CD14-positive monocyte (primary cell): Measurements from ENCODE around the gene ALDOC. TPM values are rescaled to one million over a fixed set of nuclear protein-coding genes. Genes with fewer than 3 reads are reported as not detected.

Source experiments
- DNase-seq, 3 donors: peaks; one replicate each; pipeline ENCODE4 v3.0.0-alpha.2; 2011 to 2022
- H2AFZ ChIP-seq: 2 replicates; pipeline ENCODE4 v1.6.0; 2012; ENCODE audit warnings: mild to moderate bottlenecking, low read depth, low read length, inconsistent platforms; ENCODE audit not compliant: insufficient read depth, poor library complexity, severe bottlenecking
- H3K27ac ChIP-seq, 2 donors: 1 replicate in 1 of 2; 2 replicates in 1 of 2; pipeline ENCODE4 v1.5.1; 2012 to 2013; ENCODE audit warnings: low read length in 2 of 2, control low read depth in 1 of 2, inconsistent platforms in 1 of 2, low read depth in 1 of 2, mild to moderate bottlenecking in 1 of 2
- H3K27me3 ChIP-seq, 2 donors: one replicate each; pipeline versions ENCODE4 v1.6.0 to v1.6.1; 2011 to 2013; ENCODE audit warnings: low read length in 2 of 2; ENCODE audit not compliant: control insufficient read depth in 2 of 2, insufficient read depth in 2 of 2
- H3K36me3 ChIP-seq, 2 donors: replicated peaks in 1 of 2; 1 replicate in 1 of 2; 2 replicates in 1 of 2; pipeline versions ENCODE4 v1.5.1 to v1.6.1; 2012 to 2013; ENCODE audit warnings: low read length in 2 of 2, control low read depth in 1 of 2, inconsistent platforms in 1 of 2, mild to moderate bottlenecking in 1 of 2; ENCODE audit not compliant: insufficient read depth in 2 of 2, control insufficient read depth in 1 of 2
- H3K4me1 ChIP-seq, 2 donors: 1 replicate in 1 of 2; 2 replicates in 1 of 2; pipeline versions ENCODE4 v1.5.1 to v1.6.1; 2012 to 2013; ENCODE audit warnings: low read length in 2 of 2, control low read depth in 1 of 2, inconsistent platforms in 1 of 2, mild to moderate bottlenecking in 1 of 2, moderate library complexity in 1 of 2; ENCODE audit not compliant: insufficient read depth in 2 of 2, control insufficient read depth in 1 of 2
- H3K4me2 ChIP-seq: replicated peaks from 2 replicates; pipeline ENCODE3; 2012; ENCODE audit warnings: low read length, moderate library complexity, mild to moderate bottlenecking; ENCODE audit not compliant: poor library complexity, severe bottlenecking; ENCODE audit errors: extremely low read depth
- H3K4me3 ChIP-seq, 3 experiments: fragments of 200-600 bp in 1 of 3; sonication (generic) in 1 of 3; replicated peaks in 1 of 3; 1 replicate in 2 of 3; 2 replicates in 1 of 3; pipeline ENCODE4 v1.5.1; 2011 to 2013; ENCODE audit warnings: low read length in 3 of 3, mild to moderate bottlenecking in 3 of 3, control low read depth in 2 of 3, low read depth in 2 of 3, inconsistent platforms in 1 of 3, moderate library complexity in 1 of 3
- H3K79me2 ChIP-seq: 2 replicates; pipeline ENCODE4 v1.6.0; 2012; ENCODE audit warnings: mild to moderate bottlenecking, control low read depth, inconsistent platforms, low read length, moderate library complexity; ENCODE audit not compliant: insufficient read depth
- H3K9ac ChIP-seq: 2 replicates; pipeline ENCODE4 v1.6.0; 2017; ENCODE audit warnings: low read length, mild to moderate bottlenecking; ENCODE audit not compliant: insufficient read depth, poor library complexity, severe bottlenecking
- H3K9me3 ChIP-seq, 2 donors: replicated peaks in 1 of 2; 1 replicate in 1 of 2; 2 replicates in 1 of 2; pipeline versions ENCODE4 v1.5.1 to v1.6.1; 2012 to 2013; ENCODE audit warnings: low read length in 2 of 2, control low read depth in 1 of 2; ENCODE audit not compliant: control insufficient read depth in 1 of 2, insufficient read depth in 1 of 2
- H4K20me1 ChIP-seq: 2 replicates; pipeline ENCODE4 v1.6.0; 2012; ENCODE audit warnings: mild to moderate bottlenecking, low read length, control low read depth, moderate library complexity; ENCODE audit not compliant: insufficient read depth
- H3K27ac Mint-ChIP-seq, 7 donors: one replicate each; pipeline ENCODE4 v1.8.0; 2020; ENCODE audit warnings: mild to moderate bottlenecking in 7 of 7, mixed read lengths in 7 of 7, moderate library complexity in 6 of 7, inconsistent platforms in 2 of 7
- H3K27me3 Mint-ChIP-seq, 3 donors: one replicate each; pipeline ENCODE4 v1.8.0; 2021 to 2022; ENCODE audit warnings: low read depth in 3 of 3, mild to moderate bottlenecking in 3 of 3, mixed read lengths in 3 of 3, moderate library complexity in 3 of 3, inconsistent platforms in 1 of 3
- H3K36me3 Mint-ChIP-seq, 2 donors: one replicate each; pipeline ENCODE4 v1.8.0; 2020; ENCODE audit warnings: mixed read lengths in 2 of 2, inconsistent platforms in 1 of 2, mild to moderate bottlenecking in 1 of 2
- H3K4me1 Mint-ChIP-seq: one replicate; pipeline ENCODE4 v1.8.0; 2020; ENCODE audit warnings: mild to moderate bottlenecking, mixed read lengths
- H3K4me3 Mint-ChIP-seq, 2 donors: one replicate each; pipeline ENCODE4 v1.8.0; 2020; ENCODE audit warnings: mild to moderate bottlenecking in 2 of 2, mixed read lengths in 2 of 2, moderate library complexity in 1 of 2
- H3K9me3 Mint-ChIP-seq, 7 donors: one replicate each; pipeline ENCODE4 v1.8.0; 2020 to 2022; ENCODE audit warnings: mixed read lengths in 7 of 7, mild to moderate bottlenecking in 6 of 7, moderate library complexity in 6 of 7, inconsistent platforms in 2 of 7
- WGBS: methylation state at CpG from one replicate; pipeline ENCODE4 v1.1.5; 2013; ENCODE audit warnings: missing lambda C conversion rate; ENCODE audit not compliant: insufficient coverage; 5-methylcytosine and 5-hydroxymethylcytosine counted together
- intact Hi-C, 2 donors: fragments of 100-400 bp; cut with micrococcal nuclease; formaldehyde crosslinking; loops; one replicate each; pipeline versions ENCODE4 v1.15.0 to v1.15.1; 2023
- polyA plus RNA-seq, 3 donors: library from polyadenylated mRNA; depleted of rRNA in 1 of 3; unstranded in 2 of 3; stranded (reverse) in 1 of 3; fragments of 300-500 nt in 2 of 3; fragments of >200 nt in 1 of 3; fragmentation: Illumina TruSeq in 2 of 3; gene quantifications; 1 replicate in 2 of 3; 2 replicates in 1 of 3; pipeline ENCODE4 v1.2.3, GENCODE V29; 2012 to 2021
- TF ChIP-seq, protein P1 (sequence below): fragments of 200-600 bp; IDR thresholded peaks from one replicate; pipeline ENCODE4 v1.8.0; 2022; ENCODE audit warnings: antibody characterized with exemption, mild to moderate bottlenecking

Gene ALDOC
- polyA plus RNA-seq, 3 donors = 7.1 to 10.6 (median 9.8) TPM

DNA sequence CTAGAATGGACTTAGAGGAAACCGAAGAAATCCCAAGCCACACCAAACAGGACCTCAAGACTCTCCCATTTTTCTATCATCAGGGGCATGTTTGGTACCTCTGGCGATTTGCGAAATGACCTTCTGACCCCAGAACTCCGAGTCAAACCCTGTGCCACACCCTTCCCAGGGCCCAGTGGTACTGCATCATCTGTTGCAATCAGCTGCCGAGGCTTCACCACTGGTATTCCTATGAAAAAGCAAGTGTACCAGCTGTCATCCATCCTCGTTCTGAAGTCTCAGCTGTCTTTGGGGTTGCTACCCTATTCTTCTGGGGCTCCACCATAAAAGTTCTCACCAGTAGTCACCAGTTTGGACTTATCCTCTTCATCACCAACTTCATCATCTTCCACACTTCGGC is 39.6 kb upstream of the ALDOC start:
- no peaks in the 10 kb centered on the region for H3K9me3 Mint-ChIP-seq
- TF ChIP-seq, protein P1, sequence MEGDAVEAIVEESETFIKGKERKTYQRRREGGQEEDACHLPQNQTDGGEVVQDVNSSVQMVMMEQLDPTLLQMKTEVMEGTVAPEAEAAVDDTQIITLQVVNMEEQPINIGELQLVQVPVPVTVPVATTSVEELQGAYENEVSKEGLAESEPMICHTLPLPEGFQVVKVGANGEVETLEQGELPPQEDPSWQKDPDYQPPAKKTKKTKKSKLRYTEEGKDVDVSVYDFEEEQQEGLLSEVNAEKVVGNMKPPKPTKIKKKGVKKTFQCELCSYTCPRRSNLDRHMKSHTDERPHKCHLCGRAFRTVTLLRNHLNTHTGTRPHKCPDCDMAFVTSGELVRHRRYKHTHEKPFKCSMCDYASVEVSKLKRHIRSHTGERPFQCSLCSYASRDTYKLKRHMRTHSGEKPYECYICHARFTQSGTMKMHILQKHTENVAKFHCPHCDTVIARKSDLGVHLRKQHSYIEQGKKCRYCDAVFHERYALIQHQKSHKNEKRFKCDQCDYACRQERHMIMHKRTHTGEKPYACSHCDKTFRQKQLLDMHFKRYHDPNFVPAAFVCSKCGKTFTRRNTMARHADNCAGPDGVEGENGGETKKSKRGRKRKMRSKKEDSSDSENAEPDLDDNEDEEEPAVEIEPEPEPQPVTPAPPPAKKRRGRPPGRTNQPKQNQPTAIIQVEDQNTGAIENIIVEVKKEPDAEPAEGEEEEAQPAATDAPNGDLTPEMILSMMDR = no peak
- Histone ChIP-seq H3K9me3 (no peaks in the 10 kb centered on the region), H4K20me1 (peaks cover 44% of the 10 kb centered on the region), H3K4me1 (no peaks in the 10 kb centered on the region), H3K27me3 (no peaks in the 10 kb centered on the region), H3K4me3 (no peak overlapping the region), H3K4me2 (no peak overlapping the region), H3K36me3 (peaks cover 92 to 99% of the 10 kb centered on the region in 2 donors), H3K9ac (no peak overlapping the region), H3K79me2 (no peaks in the 10 kb centered on the region), H2AFZ (no peak overlapping the region), H3K27ac (no peak overlapping the region)
- peak overlapping the region in 1 of 7 donors; percentile 56 for H3K27ac Mint-ChIP-seq
- H3K4me1 Mint-ChIP-seq = no peaks in the 10 kb centered on the region
- WGBS = 71% methylated on average over 6 of the region's 7 CpGs
- peaks cover 87 to 95% of the 10 kb centered on the region in 2 donors for H3K36me3 Mint-ChIP-seq
- no peak for DNase-seq
- intact Hi-C loops = no loop called here
- H3K4me3 Mint-ChIP-seq = no peak overlapping the region
- H3K27me3 Mint-ChIP-seq = peaks cover 0 to 1% (median 0%) of the 10 kb centered on the region in 3 donors

DNA sequence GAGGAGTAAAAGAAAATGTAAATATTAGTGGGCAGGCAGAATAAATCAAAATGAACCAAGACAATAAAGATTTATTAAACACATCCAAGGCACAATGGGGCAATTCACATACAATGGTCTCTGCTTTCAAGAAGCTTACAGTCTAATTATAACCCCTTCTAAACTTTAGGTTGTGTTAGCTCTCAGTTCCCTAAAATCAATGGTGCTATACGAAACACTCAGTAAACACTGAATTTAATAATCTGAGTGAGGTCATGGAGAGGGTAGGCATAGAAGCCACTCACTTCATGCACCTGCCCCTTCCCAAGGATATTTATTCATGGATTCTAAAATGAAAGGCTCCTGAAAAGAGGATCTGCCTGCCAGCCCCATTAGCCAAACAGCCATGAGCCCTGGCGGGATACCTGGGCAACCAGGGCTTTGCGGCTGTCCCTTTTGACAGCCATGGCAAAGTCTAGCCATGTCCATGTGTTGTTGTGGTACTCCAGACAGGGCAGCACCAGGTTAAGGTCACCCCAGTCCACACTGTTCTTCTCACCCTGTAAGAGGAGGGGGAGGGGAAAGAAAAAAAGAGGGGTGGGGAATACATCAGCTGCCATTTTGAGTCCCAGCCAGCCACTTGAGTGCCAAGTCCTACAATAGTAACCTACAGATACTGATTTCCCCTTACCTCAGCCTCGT is 38.7 kb upstream of the ALDOC start:
- Mint-ChIP-seq H3K9me3 (no peaks in the 10 kb centered on the region), H3K4me1 (no peaks in the 10 kb centered on the region), H3K36me3 (peaks cover 85 to 94% of the 10 kb centered on the region in 2 donors), H3K4me3 (no peak overlapping the region), H3K27ac (peak overlapping the region in 2 of 7 donors; percentile 15 to 50), H3K27me3 (peaks cover 0 to 1% (median 0%) of the 10 kb centered on the region in 3 donors)
- Histone ChIP-seq H4K20me1 (peaks cover 41% of the 10 kb centered on the region), H3K79me2 (no peaks in the 10 kb centered on the region), H2AFZ (no peak overlapping the region), H3K4me3 (no peak overlapping the region), H3K27me3 (no peaks in the 10 kb centered on the region), H3K9me3 (no peaks in the 10 kb centered on the region), H3K27ac (peak overlapping the region in 1 of 2 donors; percentile 26), H3K4me1 (no peaks in the 10 kb centered on the region), H3K4me2 (no peak overlapping the region), H3K36me3 (peaks cover 92 to 99% of the 10 kb centered on the region in 2 donors), H3K9ac (no peak overlapping the region)
- WGBS = 100% methylated on average over 2 of the region's 4 CpGs
- intact Hi-C loops = no loop called here
- no peak for DNase-seq
- TF ChIP-seq, protein P1 = no peak
